Activated T-helper 1 cell treated with anti-CD3 and anti-CD28 coated beads, Interleukin-12 subunit alpha, Interleukin-12 subunit beta, Interleukin-2, Interleukin-4 antibody, amounts not matched to agents 30 ng/mL and 10 ng/mL and 1 ng/mL, durations not matched to agents 14 hours and 24 hours and 36 hours (primary cell): Measurements from ENCODE around the gene CACNB1. TPM values are rescaled to one million over a fixed set of nuclear protein-coding genes. Genes with fewer than 3 reads are reported as not detected.
A peak's percentile ranks its signal among the peaks of the same experiment; 100 is the strongest.

ENCODE experiments used
- DNase-seq: peaks from one replicate; pipeline ENCODE4 v3.0.0; 2021; ENCODE audit warnings: low spot score
- H3K27ac Mint-ChIP-seq: one replicate; pipeline ENCODE4 v1.8.0; 2021; ENCODE audit warnings: mild to moderate bottlenecking, mixed read lengths
- H3K27me3 Mint-ChIP-seq: one replicate; pipeline ENCODE4 v1.8.0; 2022; ENCODE audit warnings: mild to moderate bottlenecking, moderate library complexity, mixed read lengths; ENCODE audit not compliant: insufficient read depth
- H3K36me3 Mint-ChIP-seq: one replicate; pipeline ENCODE4 v1.8.0; 2021; ENCODE audit warnings: low read depth, mixed read lengths
- H3K4me1 Mint-ChIP-seq: one replicate; pipeline ENCODE4 v1.8.0; 2021; ENCODE audit warnings: low read depth, mixed read lengths
- H3K4me3 Mint-ChIP-seq: one replicate; pipeline ENCODE4 v1.8.0; 2021; ENCODE audit warnings: mild to moderate bottlenecking, moderate library complexity, mixed read lengths
- H3K9me3 Mint-ChIP-seq: one replicate; pipeline ENCODE4 v1.8.0; 2021; ENCODE audit warnings: mixed read lengths
- intact Hi-C: fragments of 100-400 bp; cut with micrococcal nuclease; formaldehyde crosslinking; loops from one replicate; pipeline ENCODE4 v1.15.1; 2024
- total RNA-seq: library from RNA; stranded (reverse); gene quantifications from 2 replicates; pipeline ENCODE4 v1.2.3, GENCODE V29; 2022

CACNB1 gene
- total RNA-seq, 1 donor from 2014 or later, result 21.8 TPM

GRCh38 chr17:39235555-39236449 is 38.3 kb upstream of the CACNB1 start:
- intact Hi-C loops, result loop anchor here (1.0 kb wide), 1 partner anchor 8 kb away; no protein-coding TSS in a partner anchor
- Mint-ChIP-seq H3K9me3 (no peaks in the 10 kb centered on the region), H3K36me3 (no peaks in the 10 kb centered on the region)

GRCh38 chr17:39231591-39232551 is 34.4 kb upstream of the CACNB1 start:
- no peak overlapping the region for H3K4me3 Mint-ChIP-seq
- H3K27ac Mint-ChIP-seq, result no peak overlapping the region
- peak; percentile 20 for DNase-seq
- no peaks in the 10 kb centered on the region for H3K9me3 Mint-ChIP-seq
- H3K27me3 Mint-ChIP-seq, result peaks cover 5% of the 10 kb centered on the region
- peaks cover 14% of the 10 kb centered on the region for H3K4me1 Mint-ChIP-seq
- intact Hi-C loops, result loop anchor here (1.0 to 5.0 kb wide), 2 partner anchors 25 to 250 kb away; no protein-coding TSS in a partner anchor
- no peaks in the 10 kb centered on the region for H3K36me3 Mint-ChIP-seq

More at GRCh38 chr17:39235555-39236449, 38.3 kb upstream of the CACNB1 start:
- H3K4me3 Mint-ChIP-seq, result no peak overlapping the region
- peaks cover 5% of the 10 kb centered on the region for H3K27me3 Mint-ChIP-seq
- H3K4me1 Mint-ChIP-seq, result peaks cover 21% of the 10 kb centered on the region
- no peak overlapping the region for H3K27ac Mint-ChIP-seq
- peak; percentile 25 for DNase-seq

DNA sequence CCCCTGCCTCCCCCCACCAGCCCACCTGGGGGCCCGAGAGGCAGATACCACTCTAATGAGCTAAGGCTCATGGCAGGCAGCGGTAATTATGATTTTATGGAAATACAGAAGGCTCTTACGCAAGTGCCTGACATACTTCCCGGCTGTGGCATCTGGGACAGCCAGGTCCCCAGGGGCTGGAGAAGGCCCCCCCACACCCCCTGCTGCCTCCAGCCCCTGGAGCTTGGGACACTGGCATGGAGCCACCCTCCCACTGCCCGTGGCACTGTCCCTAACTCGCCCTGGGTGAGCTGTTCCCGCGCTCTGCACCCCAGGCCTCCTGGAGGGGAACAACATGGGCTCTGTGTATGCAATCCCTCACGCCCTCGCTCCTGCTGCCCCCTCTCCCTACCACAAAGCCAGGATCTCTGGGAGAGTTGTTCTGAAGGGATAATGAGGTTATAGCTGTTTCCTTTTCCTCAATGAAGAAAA is 33.7 kb upstream of the CACNB1 start:
- H3K4me3 Mint-ChIP-seq, result no peak overlapping the region
- H3K9me3 Mint-ChIP-seq, result no peaks in the 10 kb centered on the region
- H3K4me1 Mint-ChIP-seq, result peaks cover 15% of the 10 kb centered on the region
- H3K27me3 Mint-ChIP-seq, result peaks cover 11% of the 10 kb centered on the region
- no peak overlapping the region for H3K27ac Mint-ChIP-seq
- no peaks in the 10 kb centered on the region for H3K36me3 Mint-ChIP-seq
- DNase-seq, result no peak
- intact Hi-C loops, result loop anchor here (5.0 kb wide), 1 partner anchor 249 kb away; no protein-coding TSS in a partner anchor

- intact Hi-C loops, result loop anchor here (5.0 kb wide), 1 partner anchor 248 kb away; no protein-coding TSS in a partner anchor
- H3K4me1 Mint-ChIP-seq, result peaks cover 14% of the 10 kb centered on the region
- no peak for DNase-seq
- no peaks in the 10 kb centered on the region for H3K9me3 Mint-ChIP-seq
- H3K4me3 Mint-ChIP-seq, result no peak overlapping the region
- no peaks in the 10 kb centered on the region for H3K36me3 Mint-ChIP-seq
- H3K27me3 Mint-ChIP-seq, result peaks cover 15% of the 10 kb centered on the region
- H3K27ac Mint-ChIP-seq, result no peak overlapping the region
Observed at GRCh38 chr17:39230361-39230760, 32.9 kb upstream of the CACNB1 start.

DNA sequence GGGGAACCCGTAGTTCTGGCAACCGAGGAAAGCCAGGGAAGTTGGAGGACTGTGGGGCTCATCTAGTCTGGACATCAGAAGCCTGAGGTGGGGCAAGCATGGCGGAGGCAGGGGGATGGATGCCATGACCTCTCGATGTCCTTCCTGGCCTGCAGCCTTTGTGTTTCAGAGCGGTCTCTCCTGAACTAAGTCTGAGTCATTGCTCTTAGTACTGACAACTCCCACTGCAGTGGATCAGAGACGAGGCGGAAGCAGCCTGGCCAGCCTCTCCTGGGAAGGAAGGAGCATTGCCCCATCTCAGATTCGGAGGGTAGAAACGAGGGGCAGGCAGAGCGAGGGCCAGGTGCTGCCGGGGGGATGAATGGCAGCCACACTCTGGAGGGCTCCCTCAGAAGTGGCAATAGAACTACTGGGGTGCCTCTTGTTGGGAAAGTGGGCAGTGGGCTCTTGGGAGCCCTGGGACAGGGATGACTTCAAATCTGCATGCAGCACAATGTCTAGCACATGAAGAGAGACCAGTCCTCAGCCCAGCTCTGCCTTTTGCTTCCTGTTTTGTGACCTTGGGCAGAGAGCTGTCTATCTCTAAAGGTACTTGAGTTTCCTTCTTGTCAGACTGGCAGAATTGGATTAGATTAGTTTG is 31.9 kb upstream of the CACNB1 start:
- Mint-ChIP-seq H3K4me1 (peaks cover 13% of the 10 kb centered on the region), H3K9me3 (no peaks in the 10 kb centered on the region), H3K4me3 (no peak overlapping the region), H3K36me3 (no peaks in the 10 kb centered on the region), H3K27ac (no peak overlapping the region), H3K27me3 (peaks cover 17% of the 10 kb centered on the region)
- no peak for DNase-seq
- intact Hi-C loops, result no loop called here

- intact Hi-C loops, result no loop called here
- H3K4me3 Mint-ChIP-seq, result no peak overlapping the region
- H3K27me3 Mint-ChIP-seq, result peaks cover 36% of the 10 kb centered on the region
Observed at GRCh38 chr17:39227364-39227919, 30.0 kb upstream of the CACNB1 start.

GRCh38 chr17:39225959-39226683 is 28.7 kb upstream of the CACNB1 start:
- intact Hi-C loops, result no loop called here
- H3K4me3 Mint-ChIP-seq, result peak overlapping the region; percentile 58
- H3K36me3 Mint-ChIP-seq, result no peaks in the 10 kb centered on the region
- peaks cover 5% of the 10 kb centered on the region for H3K4me1 Mint-ChIP-seq
- H3K27me3 Mint-ChIP-seq, result peaks cover 36% of the 10 kb centered on the region
- no peaks in the 10 kb centered on the region for H3K9me3 Mint-ChIP-seq
- H3K27ac Mint-ChIP-seq, result no peak overlapping the region
- no peak for DNase-seq

More at GRCh38 chr17:39227364-39227919, 30.0 kb upstream of the CACNB1 start:
- DNase-seq, result no peak
- Mint-ChIP-seq H3K9me3 (no peaks in the 10 kb centered on the region), H3K4me1 (peaks cover 13% of the 10 kb centered on the region), H3K36me3 (no peaks in the 10 kb centered on the region), H3K27ac (no peak overlapping the region)

DNA sequence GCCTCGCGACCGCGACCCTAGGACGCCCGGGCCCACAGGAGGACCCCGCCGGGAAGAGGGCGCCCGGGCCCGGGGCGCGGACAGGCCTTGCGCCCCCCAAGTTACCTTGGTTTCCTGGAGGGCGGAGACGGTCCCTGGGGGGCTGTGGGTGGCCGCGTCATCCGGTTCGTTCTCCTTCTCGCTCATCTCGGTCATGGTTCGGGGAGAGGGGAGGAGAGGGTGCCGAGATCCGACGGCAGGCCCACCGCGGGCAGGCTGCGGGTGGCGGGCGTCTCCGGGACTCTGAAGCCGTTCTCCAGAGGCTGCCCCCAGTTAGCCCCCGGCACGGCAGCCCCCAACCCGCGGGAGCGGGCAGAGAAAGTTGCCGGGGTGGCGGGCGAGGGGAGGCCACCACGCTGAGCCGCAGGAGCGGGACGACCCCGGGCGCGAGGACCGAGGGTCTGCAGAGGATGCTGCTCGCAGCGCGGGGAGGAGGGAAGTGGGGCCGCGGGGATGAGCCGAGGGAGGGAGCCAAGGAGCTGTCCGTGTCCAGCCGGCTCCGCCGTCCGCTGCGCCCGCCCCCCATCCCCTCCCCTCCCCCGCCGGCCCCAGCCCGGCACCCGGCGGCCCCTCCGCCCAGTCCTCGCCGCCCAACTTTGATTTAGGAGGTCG is 28.0 kb upstream of the CACNB1 start, which contains the start of gene STAC2:
Gene STAC2, minus strand, starts transcription at position 638 of the 651 bp plus-strand sequence. Its CDS starts 443 bp downstream, at position 195.
- Mint-ChIP-seq H3K4me3 (peak within 1 kb of the TSS; percentile 58), H3K36me3 (no peaks in the 10 kb centered on the region), H3K4me1 (peaks cover 5% of the 10 kb centered on the region), H3K9me3 (no peaks in the 10 kb centered on the region), H3K27me3 (peaks cover 36% of the 10 kb centered on the region), H3K27ac (no peak within 1 kb of the TSS)
- intact Hi-C loops, result no loop called here
- no peak for DNase-seq

DNA sequence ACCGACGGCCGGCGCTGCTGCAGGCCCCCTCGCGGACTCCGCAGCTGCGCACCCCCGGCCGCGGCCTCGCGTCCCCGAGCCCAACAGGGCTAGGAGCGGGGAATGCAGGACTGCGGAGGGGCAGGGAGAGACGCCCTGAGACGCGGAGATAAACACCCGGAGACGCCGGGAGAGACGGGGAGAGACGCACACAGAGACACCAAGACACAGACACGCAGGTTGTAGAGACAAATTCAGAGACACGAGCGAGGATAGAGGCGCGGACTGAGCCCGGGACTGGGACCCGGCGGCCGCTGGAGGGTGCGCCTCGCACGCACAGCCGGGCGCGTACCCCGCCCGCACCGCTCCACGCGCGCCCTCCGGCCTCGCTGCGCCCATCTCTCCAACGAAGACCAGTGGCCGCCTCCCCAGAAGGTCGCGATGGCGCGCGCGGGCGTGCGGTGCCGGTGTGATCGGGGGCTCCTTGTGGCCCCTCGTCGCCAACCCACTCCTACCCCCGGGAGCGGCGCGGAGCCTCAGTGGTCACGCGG is 27.4 kb upstream of the CACNB1 start:
- H3K27me3 Mint-ChIP-seq, result peaks cover 36% of the 10 kb centered on the region
- no peak overlapping the region for H3K27ac Mint-ChIP-seq
- peak overlapping the region; percentile 30 for H3K4me3 Mint-ChIP-seq
- H3K9me3 Mint-ChIP-seq, result no peaks in the 10 kb centered on the region
- intact Hi-C loops, result no loop called here
- H3K36me3 Mint-ChIP-seq, result no peaks in the 10 kb centered on the region
- H3K4me1 Mint-ChIP-seq, result peaks cover 5% of the 10 kb centered on the region
- no peak for DNase-seq

GRCh38 chr17:39223907-39224777 is 26.7 kb upstream of the CACNB1 start:
- H3K36me3 Mint-ChIP-seq, result no peaks in the 10 kb centered on the region
- DNase-seq, result no peak
- intact Hi-C loops, result no loop called here
- H3K9me3 Mint-ChIP-seq, result no peaks in the 10 kb centered on the region
- no peak overlapping the region for H3K27ac Mint-ChIP-seq
- no peak overlapping the region for H3K4me3 Mint-ChIP-seq
- H3K27me3 Mint-ChIP-seq, result peaks cover 42% of the 10 kb centered on the region
- peaks cover 5% of the 10 kb centered on the region for H3K4me1 Mint-ChIP-seq
